ENCODE results near the gene AMPH. TPM values are rescaled to one million over a fixed set of nuclear protein-coding genes. Genes with fewer than 3 reads are reported as not detected.
"Not testable (repeated sequence)": the region's sequence is repeated elsewhere in the genome, so short reads cannot be mapped to it uniquely, and the experiment has no call there.

Gene AMPH
- total RNA-seq, 2 donors from 2014 or later: not detected

DNA sequence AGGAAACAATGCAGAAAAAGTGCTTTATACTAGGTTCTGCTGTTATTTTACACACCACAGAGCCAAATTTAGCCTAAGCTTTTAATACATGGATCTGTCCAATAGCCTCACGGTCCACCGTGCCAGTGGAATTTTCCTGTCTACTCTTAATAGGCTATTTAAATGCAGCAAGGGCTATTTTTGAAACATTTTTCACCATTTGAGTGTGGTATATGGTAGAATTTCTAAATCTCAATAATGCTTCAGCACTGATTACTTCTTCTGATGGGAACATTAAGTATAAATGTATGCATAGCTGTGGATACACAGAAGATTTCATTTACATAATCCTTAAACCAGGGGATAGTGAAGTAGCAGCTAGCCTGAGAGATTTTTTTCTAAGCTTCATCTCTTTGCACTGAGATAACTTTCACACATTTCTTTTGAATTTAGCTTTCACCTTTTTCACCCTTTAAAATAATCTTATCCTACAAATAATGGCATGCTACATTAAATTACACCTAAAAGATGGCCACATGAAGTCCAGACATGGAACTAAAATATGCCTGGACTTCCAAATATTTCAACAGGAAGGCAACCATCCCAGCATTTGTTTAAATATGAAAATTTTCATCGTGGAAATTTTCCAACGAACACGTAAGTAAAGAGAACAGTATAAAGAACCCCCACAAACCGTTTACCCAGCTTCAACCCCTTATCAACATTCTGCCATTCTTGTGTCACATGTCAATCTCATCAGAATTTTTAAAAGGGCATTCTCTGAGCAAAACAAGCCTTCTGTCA lies 45.4 kb downstream of the AMPH start:
- H3K27ac Mint-ChIP-seq: no peak overlapping the region
- H3K36me3 Mint-ChIP-seq: no peaks in the 10 kb centered on the region
- DNase-seq (ENCODE audit: low spot score): no peak
- no peaks in the 10 kb centered on the region for H3K9me3 Mint-ChIP-seq
- H3K4me1 Mint-ChIP-seq (ENCODE audit: low read depth in 2 of 2): no peaks in the 10 kb centered on the region
- no peak for ATAC-seq
- no peak overlapping the region for H3K4me3 Mint-ChIP-seq
- H3K27me3 Mint-ChIP-seq: peaks cover 21 to 27% of the 10 kb centered on the region in 2 donors

GRCh38 chr7:38584443-38585210 lies 46.5 kb downstream of the AMPH start:
- H3K27me3 Mint-ChIP-seq: peaks cover 22 to 27% of the 10 kb centered on the region in 2 donors
- H3K4me3 Mint-ChIP-seq: no peak overlapping the region
- H3K9me3 Mint-ChIP-seq: no peaks in the 10 kb centered on the region
- H3K4me1 Mint-ChIP-seq (ENCODE audit: low read depth in 2 of 2): no peaks in the 10 kb centered on the region
- no peaks in the 10 kb centered on the region for H3K36me3 Mint-ChIP-seq
- ATAC-seq (no peak), DNase-seq (ENCODE audit: low spot score) (no peak)
- no peak overlapping the region for H3K27ac Mint-ChIP-seq

DNA sequence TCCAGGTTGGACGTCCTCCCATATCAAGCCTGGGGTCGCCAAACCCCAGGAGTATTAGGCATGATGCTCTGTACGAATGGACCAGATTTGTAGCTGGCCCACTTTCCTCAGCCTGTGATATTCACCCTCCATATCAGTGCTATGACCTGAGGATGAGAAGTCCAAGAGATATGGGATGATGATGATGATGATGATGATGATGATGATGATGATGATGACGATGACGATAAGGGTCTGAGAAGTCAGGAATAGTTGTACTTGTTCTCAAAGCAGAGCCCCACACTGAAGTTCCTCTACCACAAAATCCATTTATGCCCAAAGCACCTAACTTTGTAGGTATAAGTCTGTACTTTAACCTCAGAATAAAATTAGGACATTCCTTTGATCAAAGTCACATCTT lies 50.7 kb downstream of the AMPH start:
- H3K9me3 Mint-ChIP-seq: no peaks in the 10 kb centered on the region
- no peak for ATAC-seq
- H3K36me3 Mint-ChIP-seq: no peaks in the 10 kb centered on the region

DNA sequence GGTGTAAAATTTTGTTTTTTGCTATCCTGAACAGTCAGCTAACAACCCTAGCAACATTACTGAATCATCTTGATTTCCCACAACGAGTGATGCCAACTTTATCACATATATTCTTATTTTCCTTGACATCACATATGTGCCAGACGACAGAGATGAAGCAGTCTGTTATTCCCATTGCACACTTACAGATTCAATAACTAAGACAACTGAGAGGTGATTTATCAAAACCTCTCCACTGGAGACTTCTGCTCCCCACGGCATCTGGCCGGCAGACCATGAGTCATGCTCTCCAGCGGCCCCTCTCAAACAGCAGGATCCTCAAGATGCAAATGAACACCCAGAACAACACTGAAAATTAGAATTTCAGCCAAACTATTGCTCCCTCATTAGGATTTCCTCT lies 57.1 kb downstream of the AMPH start:
- Mint-ChIP-seq H3K9me3 (no peaks in the 10 kb centered on the region), H3K27ac (no peak overlapping the region), H3K36me3 (no peaks in the 10 kb centered on the region), H3K4me1 (ENCODE audit: low read depth in 2 of 2) (peaks cover 0 to 3% of the 10 kb centered on the region in 2 donors), H3K27me3 (peaks cover 3 to 10% of the 10 kb centered on the region in 2 donors), H3K4me3 (no peak overlapping the region)
- no peak for ATAC-seq
- no peak for DNase-seq (ENCODE audit: low spot score)

More for the DNA sequence above, 50.7 kb downstream of the AMPH start:
- Mint-ChIP-seq H3K4me3 (no peak overlapping the region), H3K27me3 (peaks cover 23% of the 10 kb centered on the region in 2 donors), H3K4me1 (ENCODE audit: low read depth in 2 of 2) (no peaks in the 10 kb centered on the region), H3K27ac (no peak overlapping the region)
- DNase-seq (ENCODE audit: low spot score): no peak

DNA sequence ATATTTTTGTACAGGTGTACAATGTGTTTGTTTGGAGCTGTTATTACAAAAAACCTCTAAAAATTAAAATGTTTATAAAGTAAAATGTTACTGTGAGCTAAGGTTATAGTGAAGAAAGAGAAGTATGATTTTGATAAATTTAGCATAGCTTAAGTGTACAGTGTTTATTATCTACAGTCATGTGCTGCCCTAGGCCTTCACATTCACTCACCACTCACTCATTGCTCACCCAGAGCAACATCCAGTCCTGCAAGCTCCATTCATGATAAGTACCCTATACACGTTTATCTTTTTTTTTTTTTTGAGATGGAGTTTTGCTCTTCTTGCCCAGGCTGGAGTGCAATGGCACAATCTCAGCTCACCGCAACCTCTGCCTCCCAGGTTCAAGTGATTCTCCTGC lies 59.6 kb downstream of the AMPH start:
- not testable (repeated sequence) for H3K9me3 Mint-ChIP-seq; H3K27ac Mint-ChIP-seq; H3K36me3 Mint-ChIP-seq; DNase-seq (ENCODE audit: low spot score); H3K27me3 Mint-ChIP-seq; H3K4me3 Mint-ChIP-seq; H3K4me1 Mint-ChIP-seq (ENCODE audit: low read depth in 2 of 2); ATAC-seq

- ATAC-seq (no peak), DNase-seq (ENCODE audit: low spot score) (no peak)
- H3K27ac Mint-ChIP-seq: no peak overlapping the region
- peaks cover 0 to 4% of the 10 kb centered on the region in 2 donors for H3K27me3 Mint-ChIP-seq
- peaks cover 0 to 3% of the 10 kb centered on the region in 2 donors for H3K4me1 Mint-ChIP-seq (ENCODE audit: low read depth in 2 of 2)
- no peaks in the 10 kb centered on the region for H3K9me3 Mint-ChIP-seq
- no peaks in the 10 kb centered on the region for H3K36me3 Mint-ChIP-seq
- H3K4me3 Mint-ChIP-seq: no peak overlapping the region
These were observed 62.7 kb downstream of the AMPH start for GRCh38 chr7:38568497-38568896.

GRCh38 chr7:38565289-38565688 lies 65.9 kb downstream of the AMPH start:
- H3K9me3 Mint-ChIP-seq: no peaks in the 10 kb centered on the region
- no peak overlapping the region for H3K4me3 Mint-ChIP-seq
- peaks cover 9 to 19% of the 10 kb centered on the region in 2 donors for H3K27me3 Mint-ChIP-seq
- DNase-seq (ENCODE audit: low spot score) (no peak), ATAC-seq (no peak)
- H3K4me1 Mint-ChIP-seq (ENCODE audit: low read depth in 2 of 2): no peaks in the 10 kb centered on the region
- H3K27ac Mint-ChIP-seq: no peak overlapping the region
- H3K36me3 Mint-ChIP-seq: no peaks in the 10 kb centered on the region

DNA sequence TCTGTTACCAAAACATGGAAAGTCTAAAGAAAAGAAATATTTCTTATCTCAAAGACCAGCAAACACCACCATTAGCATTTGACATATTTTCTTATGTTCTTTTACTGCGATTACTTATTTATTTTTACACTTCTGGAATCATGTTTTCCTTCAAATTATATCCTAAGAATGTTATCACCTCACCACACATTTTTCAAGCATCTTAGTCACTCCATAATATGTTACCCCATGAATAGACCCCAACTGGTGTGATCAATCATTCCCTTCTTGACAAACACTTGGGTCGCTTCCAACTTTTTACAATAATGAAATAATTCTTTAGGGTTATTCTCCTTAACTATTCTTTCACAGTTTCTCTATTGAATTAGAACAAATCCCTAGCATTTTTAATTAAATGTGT lies 67.4 kb downstream of the AMPH start:
- Mint-ChIP-seq H3K4me1 (ENCODE audit: low read depth in 2 of 2) (no peaks in the 10 kb centered on the region), H3K27ac (no peak overlapping the region), H3K9me3 (no peaks in the 10 kb centered on the region), H3K4me3 (no peak overlapping the region), H3K36me3 (no peaks in the 10 kb centered on the region), H3K27me3 (peaks cover 9 to 19% of the 10 kb centered on the region in 2 donors)
- DNase-seq (ENCODE audit: low spot score) (no peak), ATAC-seq (no peak)

GRCh38 chr7:38561166-38561565 lies 70.0 kb downstream of the AMPH start:
- no peak for ATAC-seq
- H3K9me3 Mint-ChIP-seq: no peaks in the 10 kb centered on the region
- H3K36me3 Mint-ChIP-seq: no peaks in the 10 kb centered on the region
- H3K27ac Mint-ChIP-seq: no peak overlapping the region
- peaks cover 9 to 19% of the 10 kb centered on the region in 2 donors for H3K27me3 Mint-ChIP-seq
- H3K4me1 Mint-ChIP-seq (ENCODE audit: low read depth in 2 of 2): peaks cover 0 to 5% of the 10 kb centered on the region in 2 donors
- H3K4me3 Mint-ChIP-seq: no peak overlapping the region
- no peak for DNase-seq (ENCODE audit: low spot score)

GRCh38 chr7:38558761-38559345 lies 72.3 kb downstream of the AMPH start:
- no peak overlapping the region for H3K27ac Mint-ChIP-seq
- no peaks in the 10 kb centered on the region for H3K9me3 Mint-ChIP-seq
- peaks cover 5 to 19% of the 10 kb centered on the region in 2 donors for H3K27me3 Mint-ChIP-seq

DNA sequence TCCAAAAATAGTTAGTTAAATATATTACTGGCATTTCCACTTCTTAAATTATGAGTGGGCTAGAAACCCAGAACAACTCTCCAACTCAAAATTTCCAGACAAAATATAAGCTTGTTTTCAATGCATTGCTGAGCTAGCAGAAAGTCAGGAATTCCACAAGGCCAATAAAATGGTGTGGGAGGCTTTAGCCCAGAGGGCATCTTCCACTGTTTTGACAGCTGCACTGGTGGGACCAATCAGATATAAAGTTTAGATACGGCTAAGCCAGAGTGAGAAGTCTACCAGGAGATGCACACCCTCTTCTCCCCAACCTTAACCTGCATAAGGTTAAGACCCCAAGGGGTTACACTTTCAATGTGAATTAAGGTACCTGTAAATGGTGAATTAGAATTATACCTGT lies 76.6 kb downstream of the AMPH start:
- Mint-ChIP-seq H3K27ac (no peak overlapping the region), H3K9me3 (no peaks in the 10 kb centered on the region), H3K36me3 (no peaks in the 10 kb centered on the region), H3K27me3 (peaks cover 0 to 3% of the 10 kb centered on the region in 2 donors), H3K4me1 (ENCODE audit: low read depth in 2 of 2) (peaks cover 0 to 5% of the 10 kb centered on the region in 2 donors), H3K4me3 (no peak overlapping the region)
- ATAC-seq (no peak), DNase-seq (ENCODE audit: low spot score) (no peak)

More at GRCh38 chr7:38558761-38559345, 72.3 kb downstream of the AMPH start:
- Mint-ChIP-seq H3K36me3 (no peaks in the 10 kb centered on the region), H3K4me3 (no peak overlapping the region), H3K4me1 (ENCODE audit: low read depth in 2 of 2) (peaks cover 0 to 5% of the 10 kb centered on the region in 2 donors)
- DNase-seq (ENCODE audit: low spot score): no peak
- ATAC-seq: no peak

DNA sequence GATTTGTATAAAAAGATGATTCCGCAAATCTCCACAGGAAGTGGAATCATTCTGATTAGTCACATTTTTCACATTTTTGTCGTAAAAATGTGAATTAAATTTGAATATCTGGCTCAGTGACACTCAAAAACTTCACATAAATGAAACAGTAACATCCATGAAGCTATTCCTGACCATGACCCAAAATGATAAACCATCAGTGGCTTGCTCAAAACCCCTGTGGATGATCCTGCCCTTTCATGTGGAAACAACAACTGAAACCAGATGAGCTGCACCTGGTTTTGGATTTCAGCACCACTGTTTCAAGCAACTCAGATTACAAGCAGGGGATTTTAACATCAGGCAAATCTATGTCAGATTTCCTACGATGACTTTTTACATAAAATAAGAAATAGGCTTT lies 80.3 kb downstream of the AMPH start:
- Mint-ChIP-seq H3K9me3 (no peaks in the 10 kb centered on the region), H3K27ac (peak overlapping the region in 1 of 2 donors; percentile 15), H3K4me3 (no peak overlapping the region), H3K4me1 (ENCODE audit: low read depth in 2 of 2) (peaks cover 0 to 3% of the 10 kb centered on the region in 2 donors), H3K27me3 (peaks cover 6 to 7% of the 10 kb centered on the region in 2 donors), H3K36me3 (no peaks in the 10 kb centered on the region)
- ATAC-seq: no peak
- DNase-seq (ENCODE audit: low spot score): no peak

DNA sequence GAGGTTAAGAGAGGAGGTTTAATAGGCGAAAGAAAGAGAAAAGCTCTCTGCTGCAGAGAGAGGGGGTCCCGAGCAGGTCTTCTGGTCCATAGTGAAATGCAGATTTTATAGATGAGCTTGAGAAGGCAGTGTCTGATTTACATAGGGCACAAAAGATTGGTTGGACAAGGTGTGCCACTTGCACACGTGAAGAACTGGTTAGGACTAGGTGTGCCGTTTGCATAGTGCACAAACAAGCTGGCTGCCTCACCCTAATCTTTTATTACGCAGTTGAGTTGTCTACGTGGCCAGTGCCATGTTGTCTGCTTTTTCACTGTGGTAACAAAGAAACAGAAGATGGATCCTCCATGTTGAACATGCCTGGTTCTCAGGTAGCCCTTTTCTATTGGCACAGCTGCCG lies 82.6 kb downstream of the AMPH start:
- H3K27me3 Mint-ChIP-seq: peaks cover 6 to 7% of the 10 kb centered on the region in 2 donors
- H3K4me3 Mint-ChIP-seq: no peak overlapping the region
- ATAC-seq: no peak
- DNase-seq (ENCODE audit: low spot score): no peak
- peaks cover 19 to 21% of the 10 kb centered on the region in 2 donors for H3K4me1 Mint-ChIP-seq (ENCODE audit: low read depth in 2 of 2)
- H3K27ac Mint-ChIP-seq: no peak overlapping the region
- H3K36me3 Mint-ChIP-seq: no peaks in the 10 kb centered on the region
- no peaks in the 10 kb centered on the region for H3K9me3 Mint-ChIP-seq

DNA sequence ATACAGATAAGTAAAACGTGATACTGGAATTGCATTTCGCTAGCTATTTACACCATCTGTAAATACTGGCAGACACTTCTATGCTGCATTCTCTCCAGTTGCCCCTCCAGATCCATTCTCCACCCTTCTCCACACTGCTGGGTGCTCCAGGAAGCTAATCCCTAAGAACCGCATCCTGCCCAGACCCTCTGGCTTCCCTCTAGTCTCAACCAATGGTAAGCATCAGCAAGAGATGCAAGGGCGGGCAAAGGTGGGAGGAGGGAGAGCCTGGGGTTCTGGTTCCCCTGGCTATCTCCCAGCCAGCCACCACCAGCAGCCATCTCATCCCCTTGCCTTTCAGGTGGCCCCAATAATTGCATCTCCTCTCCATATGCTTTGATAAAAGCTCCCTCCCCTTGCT lies 84.4 kb downstream of the AMPH start:
- Mint-ChIP-seq H3K9me3 (no peaks in the 10 kb centered on the region), H3K27me3 (peaks cover 6 to 7% of the 10 kb centered on the region in 2 donors), H3K36me3 (no peaks in the 10 kb centered on the region), H3K27ac (peak overlapping the region in 1 of 2 donors; percentile 11), H3K4me1 (ENCODE audit: low read depth in 2 of 2) (peaks cover 21% of the 10 kb centered on the region in 2 donors), H3K4me3 (no peak overlapping the region)
- DNase-seq (ENCODE audit: low spot score) (no peak), ATAC-seq (no peak)
